HUES64 (cell line): ENCODE measurements around the gene VAV3.
"Not testable (repeated sequence)": the region's sequence is repeated elsewhere in the genome, so short reads cannot be mapped to it uniquely, and the experiment has no call there.

Experiments used
- H3K27ac ChIP-seq: 2 replicates; pipeline ENCODE4 v1.7.0; 2013; ENCODE audit warnings: low read depth, low read length, inconsistent platforms
- H3K27me3 ChIP-seq: 2 replicates; pipeline ENCODE4 v1.6.1; 2013; ENCODE audit warnings: mild to moderate bottlenecking, low read length; ENCODE audit not compliant: insufficient read depth
- H3K36me3 ChIP-seq: 2 replicates; pipeline ENCODE4 v1.6.1; 2013; ENCODE audit warnings: mild to moderate bottlenecking, low read length; ENCODE audit not compliant: insufficient read depth
- H3K4me1 ChIP-seq: 2 replicates; pipeline ENCODE4 v1.6.1; 2013; ENCODE audit warnings: mild to moderate bottlenecking, low read length, moderate library complexity; ENCODE audit not compliant: insufficient read depth
- H3K4me3 ChIP-seq: 2 replicates; pipeline ENCODE4 v1.5.1; 2013; ENCODE audit warnings: mild to moderate bottlenecking, low read length, moderate library complexity
- H3K9ac ChIP-seq: 2 replicates; pipeline ENCODE4 v1.6.1; 2013; ENCODE audit warnings: mild to moderate bottlenecking, low read depth, low read length
- H3K9me3 ChIP-seq: 2 replicates; pipeline ENCODE4 v1.6.1; 2013; ENCODE audit warnings: low read depth, low read length; ENCODE audit not compliant: insufficient read depth
- WGBS: fragments of 150-250, 120-280 bp; methylation state at CpG from one replicate; pipeline ENCODE4 v1.1.7; 2013; ENCODE audit warnings: missing lambda C conversion rate; 5-methylcytosine and 5-hydroxymethylcytosine counted together

The VAV3 gene

DNA sequence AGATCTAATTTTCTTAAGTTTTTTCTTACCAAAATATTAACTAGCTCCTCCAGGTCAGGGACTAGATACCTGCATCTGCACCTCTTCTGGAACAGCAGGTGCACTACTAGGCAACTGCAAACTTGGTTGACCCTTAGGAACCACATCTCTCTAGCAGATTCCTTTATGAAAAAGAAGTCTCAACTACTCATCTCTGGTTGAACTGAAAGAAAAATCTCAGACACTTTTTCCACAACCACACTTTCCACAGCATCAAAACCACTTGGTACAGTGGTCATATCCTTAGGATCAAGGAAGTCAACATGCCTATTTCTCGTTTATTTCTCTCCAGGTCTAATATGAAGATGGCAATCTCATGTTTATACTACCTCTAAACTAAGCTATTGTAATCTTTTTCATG is 52.3 kb downstream of the VAV3 start:
- Histone ChIP-seq H3K36me3 (no peaks in the 10 kb centered on the region), H3K4me1 (no peaks in the 10 kb centered on the region)
- 100% methylated on average over 1 of the region's 1 CpG for WGBS

DNA sequence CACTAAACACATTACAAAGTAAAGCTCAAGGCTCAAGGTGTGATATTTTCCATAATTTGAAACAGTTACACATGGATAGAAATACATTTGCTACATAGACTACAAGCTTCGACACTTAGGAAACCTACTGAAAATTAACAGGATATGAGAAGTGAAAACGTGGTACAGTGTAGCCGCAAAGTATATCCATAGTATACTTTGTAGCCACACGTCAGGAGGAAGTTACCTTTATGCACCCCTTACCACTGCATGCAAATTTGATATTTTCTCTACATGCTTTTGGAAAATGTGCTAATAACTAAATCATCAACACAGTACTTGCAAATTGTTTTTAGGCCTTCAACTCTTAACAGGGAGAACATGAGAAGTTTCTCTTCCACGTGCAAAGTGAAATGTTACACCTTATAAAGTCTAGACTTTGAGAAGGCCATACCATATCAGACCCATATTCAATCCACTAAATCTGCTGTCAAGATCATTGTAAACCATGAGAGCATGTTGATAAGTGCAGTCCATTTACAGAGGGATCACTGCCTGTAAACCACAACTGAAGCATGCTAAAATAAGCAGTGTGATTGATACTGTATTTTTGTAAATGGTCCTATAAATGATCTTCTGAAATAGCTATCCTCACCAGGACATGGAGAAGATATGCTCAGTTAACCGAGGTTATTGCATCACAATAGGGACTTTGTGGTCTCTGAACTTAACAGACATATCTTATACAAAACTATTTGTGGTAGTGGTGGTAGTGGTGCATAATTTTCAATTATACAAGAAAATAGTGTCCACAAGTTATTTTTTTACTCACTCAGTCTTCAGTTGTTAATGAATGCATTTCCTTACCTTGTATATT is 64.7 kb downstream of the VAV3 start:
- Histone ChIP-seq H3K27ac (no peak overlapping the region), H3K27me3 (no peaks in the 10 kb centered on the region), H3K9ac (no peak overlapping the region), H3K4me1 (peaks cover 3% of the 10 kb centered on the region; the same call in 1 of the 2 replicates), H3K36me3 (no peaks in the 10 kb centered on the region), H3K9me3 (no peaks in the 10 kb centered on the region), H3K4me3 (no peak overlapping the region)
- WGBS, result 95% methylated on average over 6 of the region's 6 CpGs

More for the DNA sequence above, 52.3 kb downstream of the VAV3 start:
- no peak overlapping the region for H3K27ac ChIP-seq
- H3K9me3 ChIP-seq, result no peaks in the 10 kb centered on the region
- H3K4me3 ChIP-seq, result no peak overlapping the region
- no peaks in the 10 kb centered on the region for H3K27me3 ChIP-seq
- H3K9ac ChIP-seq, result no peak overlapping the region

DNA sequence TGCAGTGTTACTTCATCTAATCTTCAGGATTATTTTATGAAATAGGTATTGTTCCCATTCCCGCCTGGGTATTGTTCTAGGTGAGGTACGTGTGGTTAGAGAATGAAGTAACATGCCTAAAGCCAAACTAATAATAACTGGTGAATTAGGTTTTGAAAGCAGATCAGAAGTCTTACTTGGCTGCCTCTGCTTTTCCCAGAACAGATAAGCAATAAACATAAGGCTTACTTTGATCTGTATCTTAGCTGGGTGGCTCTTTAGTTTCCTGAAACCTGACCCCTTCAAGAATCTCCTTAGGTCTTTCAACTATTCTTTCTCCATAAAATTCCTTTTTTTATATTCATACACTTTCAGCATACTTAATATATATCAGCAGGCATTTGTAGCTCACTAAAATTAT is 65.3 kb downstream of the VAV3 start:
- H3K27me3 ChIP-seq, result no peaks in the 10 kb centered on the region
- H3K9me3 ChIP-seq, result no peaks in the 10 kb centered on the region
- no peak overlapping the region for H3K27ac ChIP-seq
- H3K4me1 ChIP-seq, result peaks cover 3% of the 10 kb centered on the region; the same call in 1 of the 2 replicates
- WGBS, result 86% methylated on average over 2 of the region's 2 CpGs
- H3K9ac ChIP-seq, result no peak overlapping the region
- no peak overlapping the region for H3K4me3 ChIP-seq
- H3K36me3 ChIP-seq, result no peaks in the 10 kb centered on the region

DNA sequence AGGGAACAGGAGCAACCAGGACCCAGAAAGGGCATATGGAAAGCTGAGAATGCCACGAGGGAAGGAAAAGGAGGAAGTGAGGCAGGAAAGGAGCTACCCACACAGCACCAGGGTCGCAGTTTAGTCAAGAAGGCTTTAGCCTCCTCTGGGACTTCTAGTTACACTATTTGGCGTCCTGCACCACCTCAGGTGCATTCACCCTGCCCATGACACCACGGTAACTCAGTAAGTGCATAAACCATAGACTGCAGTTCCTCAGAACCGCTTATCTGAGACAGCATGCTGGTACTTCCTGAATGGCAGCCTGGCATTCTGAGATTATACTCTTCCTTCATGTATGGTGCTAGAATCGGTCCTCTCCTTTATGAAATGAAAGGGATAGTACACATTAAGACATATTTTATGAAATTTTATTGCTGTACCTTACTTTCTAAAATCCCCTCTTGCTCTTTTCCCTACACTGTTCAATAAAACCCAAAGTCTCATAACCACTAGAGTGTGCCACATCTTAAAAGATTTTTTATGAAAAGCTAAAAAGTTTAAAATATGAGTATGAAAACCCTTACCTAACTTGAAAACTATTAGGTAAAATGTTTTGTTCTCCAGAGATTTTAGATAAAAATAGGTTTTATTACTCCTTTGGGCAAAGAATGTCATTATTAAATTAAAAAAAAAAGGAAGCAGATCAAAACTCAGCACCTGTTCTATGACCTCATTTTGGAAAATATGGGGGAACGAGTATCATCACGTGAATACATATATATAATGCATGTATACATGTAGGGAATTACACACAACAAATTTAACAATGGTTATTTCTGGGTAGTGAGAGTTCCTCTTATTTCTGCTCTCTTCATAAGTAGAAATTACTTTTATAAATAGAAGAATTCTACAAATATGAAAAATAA is 67.3 kb downstream of the VAV3 start:
- no peaks in the 10 kb centered on the region for H3K9me3 ChIP-seq
- no peak overlapping the region for H3K4me3 ChIP-seq
- peaks cover 3% of the 10 kb centered on the region; the same call in 1 of the 2 replicates for H3K4me1 ChIP-seq
- H3K9ac ChIP-seq, result no peak overlapping the region
- no peaks in the 10 kb centered on the region for H3K36me3 ChIP-seq
- no peaks in the 10 kb centered on the region for H3K27me3 ChIP-seq
- no peak overlapping the region for H3K27ac ChIP-seq
- WGBS, result 88% methylated on average over 5 of the region's 8 CpGs

DNA sequence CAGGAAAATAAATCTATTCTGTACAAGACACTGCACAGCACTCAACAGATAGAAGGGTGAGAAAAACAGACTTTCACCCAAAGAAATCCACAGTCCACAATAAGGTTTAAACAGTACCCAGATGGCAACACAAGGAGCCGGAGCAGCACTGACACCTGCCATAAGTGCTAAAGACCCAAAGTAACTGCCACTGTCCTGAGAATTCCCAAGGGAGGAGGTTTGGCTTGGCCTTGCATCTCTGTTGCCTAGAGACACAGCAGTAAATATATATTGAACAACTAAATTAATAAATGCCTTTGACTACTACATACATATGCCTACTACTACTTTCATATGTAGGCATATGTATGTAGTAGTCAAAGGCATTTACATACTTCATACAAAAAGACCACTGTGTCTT is 68.0 kb downstream of the VAV3 start:
- H3K9ac ChIP-seq, result no peak overlapping the region
- WGBS, result 94% methylated on average over 1 of the region's 1 CpG
- H3K4me3 ChIP-seq, result no peak overlapping the region
- H3K9me3 ChIP-seq, result no peaks in the 10 kb centered on the region
- H3K36me3 ChIP-seq, result no peaks in the 10 kb centered on the region
- peaks cover 3% of the 10 kb centered on the region; the same call in 1 of the 2 replicates for H3K4me1 ChIP-seq
- H3K27me3 ChIP-seq, result no peaks in the 10 kb centered on the region
- H3K27ac ChIP-seq, result no peak overlapping the region

DNA sequence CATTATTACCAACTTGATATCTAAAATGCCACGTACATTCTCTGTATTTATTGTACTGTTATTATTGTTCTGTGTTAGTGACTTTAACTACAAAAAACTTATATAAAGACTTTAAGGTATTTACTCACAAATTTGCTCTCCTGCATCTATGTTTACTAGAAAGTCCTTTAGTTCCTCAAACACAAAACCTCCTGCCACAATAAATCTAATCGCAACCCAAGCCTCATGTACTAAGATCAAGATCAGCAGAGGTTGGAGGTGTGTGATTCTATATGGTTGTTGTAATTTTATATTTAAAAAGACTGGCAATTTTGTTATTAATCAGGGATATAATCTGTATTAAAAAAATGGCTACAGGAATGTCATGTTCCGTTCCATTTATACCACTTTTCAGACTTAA is 68.6 kb downstream of the VAV3 start:
- 100% methylated on average over 1 of the region's 3 CpGs for whole genome bisulfite sequencing
- Histone ChIP-seq H3K9me3 (no peaks in the 10 kb centered on the region), H3K27ac (no peak overlapping the region), H3K4me1 (peaks cover 3% of the 10 kb centered on the region; the same call in 1 of the 2 replicates), H3K9ac (no peak overlapping the region), H3K27me3 (no peaks in the 10 kb centered on the region), H3K4me3 (no peak overlapping the region), H3K36me3 (no peaks in the 10 kb centered on the region)

DNA sequence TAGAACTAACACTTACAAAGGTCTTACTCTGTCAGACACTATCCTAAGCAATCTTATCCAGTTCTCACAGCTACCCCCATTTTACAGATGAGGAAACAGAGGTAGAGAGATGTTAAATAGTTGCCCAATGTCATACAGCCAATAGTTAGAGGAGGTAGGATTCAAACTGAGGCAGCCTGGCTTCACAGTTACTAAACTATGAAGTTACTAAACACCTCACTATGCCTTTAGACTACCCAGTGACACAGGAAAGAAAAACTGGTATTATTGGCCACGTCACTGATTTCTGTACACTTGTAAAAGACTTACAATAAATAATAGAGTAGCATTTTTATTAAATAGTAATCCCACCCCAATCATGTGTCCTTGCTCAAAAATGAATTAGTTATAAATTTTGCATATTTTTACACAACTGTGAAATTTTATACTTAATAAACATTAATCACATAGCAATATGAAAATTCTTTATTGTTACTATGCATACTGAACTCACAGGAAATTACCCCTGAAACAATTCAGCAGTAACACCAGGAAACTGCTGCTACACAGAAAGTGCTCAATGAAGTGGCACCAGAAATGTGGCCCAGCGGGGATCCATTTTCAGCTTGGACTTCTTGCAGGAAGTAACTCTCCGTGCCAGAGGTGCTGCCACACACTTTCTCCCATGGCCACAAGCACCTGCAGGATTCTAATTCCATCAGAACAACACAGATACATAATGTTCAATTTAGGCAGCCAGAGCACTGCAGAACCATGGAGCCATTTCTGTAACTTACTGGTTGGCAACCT is 69.4 kb downstream of the VAV3 start:
- H3K9ac ChIP-seq, result no peak overlapping the region
- no peaks in the 10 kb centered on the region for H3K27me3 ChIP-seq
- no peaks in the 10 kb centered on the region for H3K9me3 ChIP-seq
- WGBS, result 91% methylated on average over 2 of the region's 3 CpGs
- H3K4me3 ChIP-seq, result no peak overlapping the region
- no peak overlapping the region for H3K27ac ChIP-seq
- peaks cover 3% of the 10 kb centered on the region; the same call in 1 of the 2 replicates for H3K4me1 ChIP-seq
- H3K36me3 ChIP-seq, result no peaks in the 10 kb centered on the region

DNA sequence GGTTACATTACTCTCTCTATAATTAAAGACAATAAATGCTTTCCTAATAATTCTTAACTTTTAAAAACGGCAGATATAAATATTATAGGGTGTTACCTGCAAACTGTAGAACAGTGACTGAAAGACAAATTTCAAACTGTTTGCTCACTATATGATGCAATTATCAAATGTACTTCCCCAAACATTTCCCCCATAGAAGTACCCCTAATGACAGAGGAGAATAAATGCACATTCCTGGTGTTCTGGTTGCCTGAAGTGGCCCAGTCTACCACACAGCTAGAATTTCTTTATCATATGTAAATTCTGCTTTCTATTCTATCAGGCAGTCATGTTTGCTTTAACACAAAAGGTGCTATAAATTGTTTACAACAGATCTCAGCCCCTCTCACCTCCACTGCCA is 70.4 kb downstream of the VAV3 start:
- Histone ChIP-seq H3K36me3 (no peaks in the 10 kb centered on the region), H3K9me3 (no peaks in the 10 kb centered on the region), H3K4me3 (no peak overlapping the region), H3K4me1 (no peaks in the 10 kb centered on the region), H3K27ac (no peak overlapping the region), H3K27me3 (no peaks in the 10 kb centered on the region), H3K9ac (no peak overlapping the region)
- no CpG with 5 or more reads among the region's 1 CpG for WGBS

DNA sequence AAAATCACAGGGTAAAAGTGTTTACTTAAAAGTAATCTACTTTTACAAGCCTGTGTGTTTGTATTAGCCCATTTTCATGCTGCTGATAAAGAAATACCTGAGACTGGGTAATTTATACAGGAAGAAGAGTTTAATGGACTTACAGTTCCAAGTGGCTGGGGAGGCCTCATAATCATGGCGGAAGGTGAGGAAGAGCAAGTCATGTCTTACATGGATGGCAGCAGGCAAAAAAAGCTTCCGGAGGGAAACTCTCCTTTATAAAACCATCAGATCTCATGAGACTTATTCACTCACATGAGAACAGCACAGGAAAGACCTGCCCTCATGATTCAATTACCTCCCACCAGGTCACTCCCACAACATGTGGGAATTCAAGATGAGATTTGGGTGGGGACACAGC is 71.6 kb downstream of the VAV3 start:
- H3K27ac ChIP-seq, H3K27me3 ChIP-seq, H3K4me3 ChIP-seq, H3K4me1 ChIP-seq, H3K9me3 ChIP-seq, H3K36me3 ChIP-seq, H3K9ac ChIP-seq: not testable (repeated sequence)
- 100% methylated on average over 2 of the region's 2 CpGs for WGBS

DNA sequence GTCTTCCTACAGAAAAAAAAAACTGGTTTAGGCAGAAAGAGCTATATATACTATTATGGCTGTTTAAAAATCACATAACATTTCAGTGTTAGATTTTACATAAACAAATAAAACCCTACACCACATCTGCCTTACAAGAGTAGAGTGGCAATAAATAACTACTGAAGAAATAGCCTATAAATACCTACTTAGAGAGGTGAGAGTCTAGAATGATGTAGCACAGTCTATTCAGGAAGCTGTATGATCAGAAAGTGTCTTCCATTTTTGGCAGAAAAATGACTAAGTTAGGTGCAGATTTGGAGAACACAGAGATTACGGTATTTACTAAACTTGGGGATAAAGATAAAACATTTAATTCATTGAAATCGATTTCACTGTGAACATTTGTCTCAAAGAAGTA is 75.5 kb downstream of the VAV3 start:
- 92% methylated on average over 2 of the region's 2 CpGs for WGBS
- Histone ChIP-seq H3K4me1 (no peaks in the 10 kb centered on the region), H3K4me3 (no peak overlapping the region), H3K9ac (no peak overlapping the region), H3K27ac (no peak overlapping the region), H3K9me3 (no peaks in the 10 kb centered on the region), H3K27me3 (no peaks in the 10 kb centered on the region), H3K36me3 (no peaks in the 10 kb centered on the region)
